ENCODE data around the gene SGO2. TPM values are rescaled to one million over a fixed set of nuclear protein-coding genes. Genes with fewer than 3 reads are reported as not detected.

The SGO2 gene
- total RNA-seq, 2 experiments from 2014 or later, result 49.9 to 56.7 TPM

DNA sequence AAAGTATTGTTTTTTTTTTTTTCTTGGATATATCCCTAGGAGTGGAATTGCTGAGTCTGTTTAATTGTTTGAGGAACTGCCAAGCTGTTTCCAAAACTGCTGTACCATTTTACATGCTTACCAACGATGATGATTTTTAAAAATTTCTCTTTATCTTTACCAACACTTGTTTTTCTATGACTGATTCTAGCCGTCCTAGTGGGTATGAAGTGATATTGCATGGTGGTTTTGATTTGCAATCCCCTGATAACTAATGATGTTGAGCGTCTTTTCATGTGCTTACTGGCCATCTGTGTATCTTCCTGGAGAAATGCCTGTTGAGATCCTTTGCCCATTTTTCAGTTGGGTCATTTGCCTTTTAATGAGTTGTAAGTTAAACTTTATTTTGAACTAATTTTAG lies 51.0 kb downstream of the SGO2 start:
- no peak for DNase-seq
- Mint-ChIP-seq H3K9me3 (ENCODE audit: low read depth) (no peaks in the 10 kb centered on the region), H3K27ac (no peak overlapping the region), H3K4me3 (no peak overlapping the region), H3K4me1 (peaks cover 17% of the 10 kb centered on the region), H3K36me3 (ENCODE audit: low read depth) (peaks cover 15% of the 10 kb centered on the region), H3K27me3 (no peaks in the 10 kb centered on the region)
- ChIA-PET CTCF (interaction anchor here (0.9 kb wide), 1 partner anchor 41 kb away, joined by 4 read pairs; no protein-coding TSS in a partner anchor), POLR2A (no interaction called here)
- ATAC-seq, result no peak
- intact Hi-C loops (cut with DNase I, micrococcal nuclease), result loop anchor here (2.0 to 5.0 kb wide), 5 partner anchors 126 to 600 kb away; partner anchors contain the start of genes BZW1 (in 1 of the 2) and CLK1 (in 1 of the 2)

- H3K27me3 Mint-ChIP-seq, result no peaks in the 10 kb centered on the region
- CTCF ChIA-PET, result interaction anchor here (0.7 to 1.6 kb wide), 13 partner anchors 8 to 597 kb away, joined by 3 to 8 read pairs (median 4); no protein-coding TSS in a partner anchor
- peak; percentile 83 for ATAC-seq
- no peak overlapping the region for H3K27ac Mint-ChIP-seq
- POLR2A ChIA-PET, result interaction anchor here (0.6 kb wide), 1 partner anchor 14 kb away, joined by 3 read pairs; no protein-coding TSS in a partner anchor
- H3K4me1 Mint-ChIP-seq, result peaks cover 17% of the 10 kb centered on the region
- DNase-seq, result no peak
- peaks cover 15% of the 10 kb centered on the region for H3K36me3 Mint-ChIP-seq (ENCODE audit: low read depth)
- no peaks in the 10 kb centered on the region for H3K9me3 Mint-ChIP-seq (ENCODE audit: low read depth)
- H3K4me3 Mint-ChIP-seq, result no peak overlapping the region
- intact Hi-C loops (cut with DNase I, micrococcal nuclease), result loop anchor here in 1 of 2 experiments (1.0 to 5.0 kb wide), 6 partner anchors 157 to 601 kb away; partner anchors contain the start of genes BZW1 and CLK1
These were observed 52.8 kb downstream of the SGO2 start for GRCh38 chr2:200578778-200579177.

DNA sequence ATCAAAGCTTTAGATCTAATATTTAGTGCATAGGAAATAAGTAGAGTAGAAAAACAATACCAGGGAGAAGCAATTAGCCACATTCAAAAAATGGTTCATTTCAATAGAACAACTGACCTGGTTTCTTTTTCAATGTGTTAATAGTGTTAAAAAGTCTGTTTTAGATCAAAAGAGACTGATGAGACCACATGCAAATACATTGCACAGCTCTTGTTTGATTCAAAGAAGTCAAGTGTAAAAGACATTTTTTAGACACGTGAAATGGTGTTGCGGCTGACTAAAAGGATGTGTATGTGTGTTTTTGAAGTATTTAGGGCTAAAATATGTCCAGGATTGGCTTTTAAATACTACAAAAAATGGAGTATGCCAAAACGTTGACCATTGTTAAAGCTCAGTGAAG lies 58.6 kb downstream of the SGO2 start:
- POLR2A ChIA-PET, result no interaction called here
- Mint-ChIP-seq H3K27me3 (peaks cover 4% of the 10 kb centered on the region), H3K36me3 (ENCODE audit: low read depth) (peaks cover 1% of the 10 kb centered on the region), H3K9me3 (ENCODE audit: low read depth) (no peaks in the 10 kb centered on the region), H3K27ac (no peak overlapping the region), H3K4me3 (no peak overlapping the region), H3K4me1 (peaks cover 5% of the 10 kb centered on the region)
- DNase-seq (no peak), ATAC-seq (no peak)
- CTCF ChIA-PET, result interaction anchor here (0.6 to 0.7 kb wide), 2 partner anchors 129 to 246 kb away, joined by 3 to 4 read pairs; no protein-coding TSS in a partner anchor
- intact Hi-C loops (cut with DNase I, micrococcal nuclease), result no loop called here

DNA sequence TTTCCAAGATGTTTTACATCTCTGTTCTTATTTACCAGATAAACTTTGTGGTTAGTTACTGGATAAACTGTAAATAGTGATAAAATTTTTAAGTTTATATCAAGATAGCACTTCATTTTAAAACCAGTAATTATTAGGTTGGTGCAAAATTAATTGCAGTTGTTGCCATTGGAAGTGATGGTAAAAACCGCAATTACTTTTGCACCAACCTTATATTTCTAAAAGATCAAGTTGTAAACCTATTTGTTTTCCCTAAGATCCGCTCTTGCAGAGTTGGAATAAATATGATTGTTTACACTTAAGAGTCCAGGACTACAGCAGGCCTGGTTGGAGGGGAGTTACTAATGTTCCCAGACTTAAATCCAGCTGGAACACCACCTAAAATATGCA lies 59.3 kb downstream of the SGO2 start:
- DNase-seq (no peak), ATAC-seq (no peak)
- peaks cover 5% of the 10 kb centered on the region for H3K4me1 Mint-ChIP-seq
- peaks cover 4% of the 10 kb centered on the region for H3K27me3 Mint-ChIP-seq
- ChIA-PET POLR2A (no interaction called here), CTCF (interaction anchor here (1.3 kb wide), 1 partner anchor 14 kb away, joined by 3 read pairs; no protein-coding TSS in a partner anchor)
- no peaks in the 10 kb centered on the region for H3K36me3 Mint-ChIP-seq (ENCODE audit: low read depth)
- intact Hi-C loops (cut with DNase I, micrococcal nuclease), result no loop called here
- no peak overlapping the region for H3K27ac Mint-ChIP-seq
- no peaks in the 10 kb centered on the region for H3K9me3 Mint-ChIP-seq (ENCODE audit: low read depth)
- peak overlapping the region; percentile 65 for H3K4me3 Mint-ChIP-seq

GRCh38 chr2:200585730-200586643 lies 60.0 kb downstream of the SGO2 start, which contains the start of gene AOX1:
Gene AOX1, plus strand, starts transcription at chr2:200586014. Its CDS starts 95 bp downstream, at chr2:200586109.
- H3K4me3 Mint-ChIP-seq, result peak within 1 kb of the TSS; percentile 65
- POLR2A ChIA-PET, result no interaction called here
- ATAC-seq, result peak; percentile 66
- intact Hi-C loops (cut with DNase I, micrococcal nuclease), result no loop called here
- DNase-seq, result peak; percentile 34
- H3K27ac Mint-ChIP-seq, result no peak within 1 kb of the TSS
- CTCF ChIA-PET, result interaction anchor here (1.3 to 1.7 kb wide), 3 partner anchors 7 to 14 kb away, joined by 3 to 5 read pairs (median 4); no protein-coding TSS in a partner anchor
- H3K27me3 Mint-ChIP-seq, result peaks cover 6% of the 10 kb centered on the region
- H3K9me3 Mint-ChIP-seq (ENCODE audit: low read depth), result no peaks in the 10 kb centered on the region
- H3K4me1 Mint-ChIP-seq, result peaks cover 5% of the 10 kb centered on the region
- no peaks in the 10 kb centered on the region for H3K36me3 Mint-ChIP-seq (ENCODE audit: low read depth)

DNA sequence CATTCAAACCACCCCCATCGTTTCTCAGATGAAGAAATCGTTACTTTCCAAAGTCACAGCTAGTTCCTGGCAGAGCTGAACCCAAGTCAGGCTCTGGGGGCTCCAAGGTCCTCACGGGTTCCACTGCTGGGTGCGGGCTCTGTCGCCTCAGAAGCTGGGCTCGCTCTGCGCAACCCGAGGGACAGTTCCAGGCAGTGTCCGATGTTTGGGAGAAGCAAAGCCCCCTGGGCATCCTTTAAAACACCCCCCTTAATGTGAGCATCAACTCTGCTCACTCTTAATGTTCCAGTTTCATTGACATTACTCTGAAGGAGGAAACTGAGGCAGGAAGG lies 60.6 kb downstream of the SGO2 start:
- POLR2A ChIA-PET, result no interaction called here
- peak overlapping the region; percentile 65 for H3K4me3 Mint-ChIP-seq

DNA sequence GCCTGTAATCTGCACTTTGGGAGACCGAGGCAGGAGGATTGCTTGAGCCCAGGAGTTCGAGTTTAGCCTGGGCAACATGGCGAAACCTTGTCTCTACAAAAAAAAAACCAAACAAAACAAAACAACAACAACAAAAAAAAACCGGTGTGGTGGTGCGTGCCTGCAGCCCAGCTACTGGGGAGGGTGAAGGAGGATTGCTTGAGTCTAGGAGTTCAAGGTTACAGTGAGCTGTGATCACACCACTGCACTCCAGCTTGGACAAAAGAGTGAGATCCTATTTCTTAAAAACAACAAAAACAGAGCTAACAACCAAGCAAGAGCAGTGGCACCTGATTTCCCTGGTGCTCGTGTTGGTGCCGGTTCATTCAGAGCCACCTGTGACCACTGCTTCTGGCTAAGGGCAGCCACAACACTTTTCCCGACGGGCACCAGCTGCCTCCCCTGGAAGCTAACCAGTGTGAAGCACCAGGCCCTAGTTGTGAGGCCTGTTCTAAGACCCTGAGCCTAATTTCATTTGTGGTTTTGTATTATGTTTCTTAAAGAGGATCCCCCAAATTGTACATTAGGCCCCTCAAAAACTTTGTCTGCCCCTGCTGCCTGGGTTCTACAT lies 61.1 kb downstream of the SGO2 start:
- no peak overlapping the region for H3K27ac Mint-ChIP-seq
- H3K4me1 Mint-ChIP-seq, result peaks cover 5% of the 10 kb centered on the region
- H3K27me3 Mint-ChIP-seq, result peaks cover 9% of the 10 kb centered on the region
- H3K36me3 Mint-ChIP-seq (ENCODE audit: low read depth), result no peaks in the 10 kb centered on the region
- intact Hi-C loops (cut with DNase I, micrococcal nuclease), result no loop called here
- ChIA-PET POLR2A (interaction anchor here (0.6 kb wide), 1 partner anchor 85 kb away, joined by 4 read pairs; no protein-coding TSS in a partner anchor), CTCF (interaction anchor here (1.5 to 1.7 kb wide), 2 partner anchors 8 to 9 kb away, joined by 4 to 5 read pairs; no protein-coding TSS in a partner anchor)
- ATAC-seq, result no peak
- no peak for DNase-seq
- no peak overlapping the region for H3K4me3 Mint-ChIP-seq
- H3K9me3 Mint-ChIP-seq (ENCODE audit: low read depth), result no peaks in the 10 kb centered on the region

More for the DNA sequence above, 60.6 kb downstream of the SGO2 start:
- intact Hi-C loops (cut with DNase I, micrococcal nuclease), result no loop called here
- H3K27ac Mint-ChIP-seq, result no peak overlapping the region
- H3K9me3 Mint-ChIP-seq (ENCODE audit: low read depth), result no peaks in the 10 kb centered on the region
- no peaks in the 10 kb centered on the region for H3K36me3 Mint-ChIP-seq (ENCODE audit: low read depth)
- no peak for DNase-seq
- H3K27me3 Mint-ChIP-seq, result peaks cover 6% of the 10 kb centered on the region
- no peak for ATAC-seq
- CTCF ChIA-PET, result interaction anchor here (1.3 to 1.7 kb wide), 3 partner anchors 8 to 13 kb away, joined by 3 to 5 read pairs (median 4); no protein-coding TSS in a partner anchor
- H3K4me1 Mint-ChIP-seq, result peaks cover 5% of the 10 kb centered on the region

- intact Hi-C loops (cut with DNase I, micrococcal nuclease), result no loop called here
- ATAC-seq (no peak), DNase-seq (no peak)
- peaks cover 5% of the 10 kb centered on the region for H3K4me1 Mint-ChIP-seq
- no peaks in the 10 kb centered on the region for H3K36me3 Mint-ChIP-seq (ENCODE audit: low read depth)
- H3K9me3 Mint-ChIP-seq (ENCODE audit: low read depth), result no peaks in the 10 kb centered on the region
- POLR2A ChIA-PET, result interaction anchor here (0.6 kb wide), 1 partner anchor 124 kb away, joined by 3 read pairs; no protein-coding TSS in a partner anchor
- peaks cover 9% of the 10 kb centered on the region for H3K27me3 Mint-ChIP-seq
- no peak overlapping the region for H3K4me3 Mint-ChIP-seq
- H3K27ac Mint-ChIP-seq, result no peak overlapping the region
- CTCF ChIA-PET, result interaction anchor here (0.6 to 2.0 kb wide), 4 partner anchors 8 to 675 kb away, joined by 3 to 5 read pairs (median 4); no protein-coding TSS in a partner anchor
These were observed 62.2 kb downstream of the SGO2 start for GRCh38 chr2:200588076-200588678.

- no peak for ATAC-seq
These were observed 64.1 kb downstream of the SGO2 start for GRCh38 chr2:200590090-200590489.

GRCh38 chr2:200591308-200591707 lies 65.3 kb downstream of the SGO2 start:
- Mint-ChIP-seq H3K4me1 (peaks cover under 1% of the 10 kb centered on the region), H3K27ac (no peak overlapping the region), H3K36me3 (ENCODE audit: low read depth) (no peaks in the 10 kb centered on the region), H3K27me3 (peaks cover 6% of the 10 kb centered on the region), H3K4me3 (no peak overlapping the region), H3K9me3 (ENCODE audit: low read depth) (no peaks in the 10 kb centered on the region)
- DNase-seq (no peak), ATAC-seq (no peak)
- intact Hi-C loops (cut with DNase I, micrococcal nuclease), result no loop called here
- ChIA-PET POLR2A (no interaction called here), CTCF (no interaction called here)

More at GRCh38 chr2:200590090-200590489, 64.1 kb downstream of the SGO2 start:
- intact Hi-C loops (cut with DNase I, micrococcal nuclease), result no loop called here
- no peak overlapping the region for H3K4me3 Mint-ChIP-seq
- H3K4me1 Mint-ChIP-seq, result peaks cover 5% of the 10 kb centered on the region
- ChIA-PET CTCF (no interaction called here), POLR2A (no interaction called here)
- H3K27me3 Mint-ChIP-seq, result peaks cover 9% of the 10 kb centered on the region
- H3K27ac Mint-ChIP-seq, result no peak overlapping the region
- no peak for DNase-seq
- no peaks in the 10 kb centered on the region for H3K36me3 Mint-ChIP-seq (ENCODE audit: low read depth)
- no peaks in the 10 kb centered on the region for H3K9me3 Mint-ChIP-seq (ENCODE audit: low read depth)

Data from activated CD4-positive, alpha-beta T cell treated with anti-CD3 and anti-CD28 coated beads for 36 hours (primary cell).